Testis (tissue), 3 donors: ENCODE results near the gene C19orf33. TPM values are rescaled to one million over a fixed set of nuclear protein-coding genes. Genes with fewer than 3 reads are reported as not detected.

Experiments
- DNase-seq: peaks from one replicate; pipeline ENCODE4 v3.0.0-alpha.2; 2019
- H3K27ac ChIP-seq, 2 donors: fragments of 200-600 bp; sonication (generic); one replicate each; pipeline ENCODE4 v1.5.1; 2019
- H3K27me3 ChIP-seq: fragments of 200-600 bp; sonication (generic); one replicate; pipeline ENCODE4 v1.5.1; 2019
- H3K36me3 ChIP-seq: fragments of 200-600 bp; sonication (generic); one replicate; pipeline ENCODE4 v1.5.1; 2017; ENCODE audit warnings: low read depth; ENCODE audit errors: missing control alignments
- H3K4me1 ChIP-seq: fragments of 200-600 bp; sonication (generic); one replicate; pipeline ENCODE4 v1.5.1; 2019
- H3K4me3 ChIP-seq, 2 donors: fragments of 200-600 bp; sonication (generic); one replicate each; pipeline ENCODE4 v1.5.1; 2017 to 2019
- H3K9me3 ChIP-seq: fragments of 200-600 bp; sonication (generic); one replicate; pipeline ENCODE4 v1.5.1; 2017
- POLR2A ChIP-seq: fragments of 450-650 bp; IDR thresholded peaks from one replicate; pipeline ENCODE4 v1.6.1; 2017; ENCODE audit warnings: antibody characterized with exemption, mild to moderate bottlenecking, moderate library complexity
- WGBS, 2 donors: methylation state at CpG; one replicate each; pipeline ENCODE4 v1.1.5; 2018; 5-methylcytosine and 5-hydroxymethylcytosine counted together
- intact Hi-C: fragments of 100-400 bp; cut with DNase I; formaldehyde crosslinking; loops from one replicate; pipeline ENCODE4 v1.15.1; 2023; ENCODE audit warnings: low total_unique reads
- polyA plus RNA-seq: library from polyadenylated mRNA; stranded (reverse); fragments of 350-450 nt; fragmentation: Illumina TruSeq; extraction: RNeasy Lipid Tissue Mini Kit (QIAGEN cat#74804); gene quantifications from one replicate; pipeline ENCODE4 v1.2.3, GENCODE V29; 2014; ENCODE audit warnings: low read depth, low replicate concordance; ENCODE audit not compliant: insufficient read depth
- total RNA-seq, 2 donors: library from RNA; depleted of rRNA; stranded (reverse); fragments of >200 nt; gene quantifications; one replicate each; pipeline ENCODE4 v1.2.3, GENCODE V29; 2016
- TF ChIP-seq, protein P1 (sequence below), 3 experiments: fragments of 450-650 bp in 2 of 3; fragments of 200-600 bp in 1 of 3; sonication (generic) in 1 of 3; IDR thresholded peaks; one replicate each; pipeline ENCODE4 v1.5.1; 2016 to 2019; ENCODE audit warnings: antibody characterized with exemption in 3 of 3, mild to moderate bottlenecking in 2 of 3, moderate library complexity in 1 of 3

Gene C19orf33
- total and polyA plus RNA-seq, 3 donors from 2014 or later: 1.1 to 7.9 (median 1.7) TPM

DNA sequence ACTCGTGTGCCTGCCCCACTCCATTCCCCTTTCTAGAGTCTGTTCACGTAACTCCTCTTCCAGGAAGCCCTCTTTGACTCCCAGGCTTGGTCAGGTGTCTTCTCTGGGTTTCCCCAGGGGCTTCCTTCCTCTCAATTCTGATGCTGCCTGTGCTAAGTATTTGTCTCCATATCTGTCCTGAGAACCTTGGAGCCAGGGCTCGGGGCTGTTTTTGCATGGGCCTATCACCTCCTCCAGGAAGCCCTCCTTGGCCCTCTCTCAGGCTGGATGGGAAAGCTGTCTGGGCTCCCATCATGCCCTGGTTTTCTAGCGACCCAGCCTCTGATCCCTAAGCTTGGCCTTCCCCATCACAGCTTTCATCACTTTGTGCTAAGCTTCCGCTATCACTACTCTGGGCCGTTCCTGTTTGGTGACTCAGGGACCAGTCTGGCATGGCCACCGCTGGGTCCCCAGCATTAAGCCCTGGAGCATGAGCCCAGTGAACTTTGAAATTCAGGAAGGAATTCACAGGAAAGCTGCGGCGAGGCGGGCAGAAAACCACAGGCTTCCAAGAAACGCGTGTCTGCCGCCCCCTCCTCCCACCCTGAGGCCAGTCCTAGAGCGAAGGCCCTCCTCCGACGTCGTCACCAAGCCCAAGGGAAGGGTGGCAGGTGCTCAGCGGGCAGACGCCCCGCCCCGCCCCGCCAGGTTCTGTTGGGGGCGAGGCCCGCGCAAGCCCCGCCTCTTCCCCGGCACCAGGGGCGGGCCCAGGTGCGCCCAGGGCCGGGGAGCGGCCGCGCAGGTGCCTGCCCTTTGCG lies 40.2 kb upstream of the C19orf33 start:
- 9 to 11% methylated on average over 24 to 27 of the region's 34 CpGs for WGBS, 2 donors
- peak overlapping the region; percentile 61 to 72 for H3K4me3 ChIP-seq
- no peaks in the 10 kb centered on the region for H3K9me3 ChIP-seq
- peak; percentile 83 for DNase-seq
- no peak for TF ChIP-seq POLR2A
- TF ChIP-seq, protein P1, sequence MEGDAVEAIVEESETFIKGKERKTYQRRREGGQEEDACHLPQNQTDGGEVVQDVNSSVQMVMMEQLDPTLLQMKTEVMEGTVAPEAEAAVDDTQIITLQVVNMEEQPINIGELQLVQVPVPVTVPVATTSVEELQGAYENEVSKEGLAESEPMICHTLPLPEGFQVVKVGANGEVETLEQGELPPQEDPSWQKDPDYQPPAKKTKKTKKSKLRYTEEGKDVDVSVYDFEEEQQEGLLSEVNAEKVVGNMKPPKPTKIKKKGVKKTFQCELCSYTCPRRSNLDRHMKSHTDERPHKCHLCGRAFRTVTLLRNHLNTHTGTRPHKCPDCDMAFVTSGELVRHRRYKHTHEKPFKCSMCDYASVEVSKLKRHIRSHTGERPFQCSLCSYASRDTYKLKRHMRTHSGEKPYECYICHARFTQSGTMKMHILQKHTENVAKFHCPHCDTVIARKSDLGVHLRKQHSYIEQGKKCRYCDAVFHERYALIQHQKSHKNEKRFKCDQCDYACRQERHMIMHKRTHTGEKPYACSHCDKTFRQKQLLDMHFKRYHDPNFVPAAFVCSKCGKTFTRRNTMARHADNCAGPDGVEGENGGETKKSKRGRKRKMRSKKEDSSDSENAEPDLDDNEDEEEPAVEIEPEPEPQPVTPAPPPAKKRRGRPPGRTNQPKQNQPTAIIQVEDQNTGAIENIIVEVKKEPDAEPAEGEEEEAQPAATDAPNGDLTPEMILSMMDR (IDR thresholded peaks at IDR 0.05): no peak
- H3K36me3 ChIP-seq: no peaks in the 10 kb centered on the region
- no peaks in the 10 kb centered on the region for H3K27me3 ChIP-seq
- H3K4me1 ChIP-seq: peaks cover 21% of the 10 kb centered on the region
- intact Hi-C loops: loop anchor here (5.0 kb wide), 1 partner anchor 53 kb away; the partner anchor contains the start of genes KCNK6 and YIF1B
- H3K27ac ChIP-seq: peak overlapping the region; percentile 74 to 89

DNA sequence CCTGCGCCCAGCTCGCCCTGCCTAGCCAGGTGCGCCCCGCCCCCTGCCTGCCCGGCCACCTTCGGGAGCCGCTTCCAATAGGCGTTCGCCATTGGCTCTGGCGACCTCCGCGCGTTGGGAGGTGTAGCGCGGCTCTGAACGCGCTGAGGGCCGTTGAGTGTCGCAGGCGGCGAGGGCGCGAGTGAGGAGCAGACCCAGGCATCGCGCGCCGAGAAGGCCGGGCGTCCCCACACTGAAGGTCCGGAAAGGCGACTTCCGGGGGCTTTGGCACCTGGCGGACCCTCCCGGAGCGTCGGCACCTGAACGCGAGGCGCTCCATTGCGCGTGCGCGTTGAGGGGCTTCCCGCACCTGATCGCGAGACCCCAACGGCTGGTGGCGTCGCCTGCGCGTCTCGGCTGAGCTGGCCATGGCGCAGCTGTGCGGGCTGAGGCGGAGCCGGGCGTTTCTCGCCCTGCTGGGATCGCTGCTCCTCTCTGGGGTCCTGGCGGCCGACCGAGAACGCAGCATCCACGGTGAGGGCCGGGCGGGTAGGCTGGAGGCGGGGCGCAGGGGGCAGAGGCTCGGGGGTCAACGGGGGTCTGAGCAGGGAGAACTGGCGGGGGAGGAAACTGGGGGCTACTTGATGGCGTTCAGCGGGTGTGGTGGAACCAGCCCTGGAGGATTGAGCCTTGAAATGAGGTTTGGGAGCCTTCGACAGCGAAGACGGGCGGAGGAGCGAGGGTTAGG lies 39.4 kb upstream of the C19orf33 start, which contains the start of gene SPINT2:
Gene SPINT2 (plus strand): TSS at position 88 of the 727 bp plus-strand sequence. CDS start 320 bp downstream, at position 408.
- 18 to 19% methylated on average over 22 to 67 of the region's 78 CpGs for whole genome bisulfite sequencing, 2 donors
- intact Hi-C loops: loop anchor here (5.0 kb wide), 1 partner anchor 53 kb away; the partner anchor contains the start of genes KCNK6 and YIF1B
- TF ChIP-seq, protein P1 (IDR thresholded peaks at IDR 0.05): peak in 1 of 3 experiments; percentile 27
- TF ChIP-seq POLR2A: no peak
- Histone ChIP-seq H3K27me3 (no peaks in the 10 kb centered on the region), H3K36me3 (no peaks in the 10 kb centered on the region), H3K9me3 (no peaks in the 10 kb centered on the region), H3K27ac (peak within 1 kb of the TSS; percentile 74 to 89), H3K4me3 (peak within 1 kb of the TSS; percentile 61 to 72), H3K4me1 (peaks cover 21% of the 10 kb centered on the region)
- no peak for DNase-seq

DNA sequence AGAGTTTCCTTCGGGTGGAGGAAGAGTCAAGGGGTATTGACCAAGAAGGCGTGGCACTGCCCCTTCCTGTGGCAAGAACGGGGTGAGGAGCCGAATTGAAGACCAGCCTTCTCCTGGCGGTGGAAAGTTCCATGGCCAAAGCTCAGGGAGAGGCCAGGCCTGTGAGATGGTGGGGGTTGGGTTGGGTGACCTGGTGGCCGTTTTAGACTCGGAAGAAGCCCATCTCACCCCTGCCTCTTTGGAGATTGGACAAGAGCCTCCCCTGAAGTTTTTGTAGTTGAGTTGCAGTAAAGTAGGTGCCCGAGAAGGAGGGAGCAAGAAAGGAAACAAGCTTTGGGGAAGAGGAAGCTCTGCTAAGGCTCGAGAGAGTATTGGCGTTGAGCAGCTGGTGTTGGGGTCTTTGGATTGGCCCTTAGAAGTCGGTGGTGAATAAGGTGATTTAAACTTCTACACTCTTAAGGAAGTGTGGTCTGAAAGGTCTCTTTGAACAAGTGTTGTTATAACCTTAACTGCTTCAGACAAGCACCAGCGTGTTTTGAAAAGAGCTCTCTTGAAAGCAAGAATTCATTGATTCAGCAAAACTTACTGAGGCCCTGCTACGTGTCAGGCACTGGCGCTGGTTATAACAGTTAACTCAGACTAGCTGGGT lies 38.7 kb upstream of the C19orf33 start:
- TF ChIP-seq, protein P1 (IDR thresholded peaks at IDR 0.05): no peak
- no peak for TF ChIP-seq POLR2A
- 30 to 38% methylated on average over 14 of the region's 14 CpGs for WGBS, 2 donors
- peak; percentile 54 for DNase-seq
- Histone ChIP-seq H3K27me3 (no peaks in the 10 kb centered on the region), H3K9me3 (no peaks in the 10 kb centered on the region), H3K4me3 (peak overlapping the region; percentile 61 to 72), H3K4me1 (peaks cover 21% of the 10 kb centered on the region), H3K27ac (peak overlapping the region; percentile 74 to 89), H3K36me3 (no peaks in the 10 kb centered on the region)
- intact Hi-C loops: no loop called here

DNA sequence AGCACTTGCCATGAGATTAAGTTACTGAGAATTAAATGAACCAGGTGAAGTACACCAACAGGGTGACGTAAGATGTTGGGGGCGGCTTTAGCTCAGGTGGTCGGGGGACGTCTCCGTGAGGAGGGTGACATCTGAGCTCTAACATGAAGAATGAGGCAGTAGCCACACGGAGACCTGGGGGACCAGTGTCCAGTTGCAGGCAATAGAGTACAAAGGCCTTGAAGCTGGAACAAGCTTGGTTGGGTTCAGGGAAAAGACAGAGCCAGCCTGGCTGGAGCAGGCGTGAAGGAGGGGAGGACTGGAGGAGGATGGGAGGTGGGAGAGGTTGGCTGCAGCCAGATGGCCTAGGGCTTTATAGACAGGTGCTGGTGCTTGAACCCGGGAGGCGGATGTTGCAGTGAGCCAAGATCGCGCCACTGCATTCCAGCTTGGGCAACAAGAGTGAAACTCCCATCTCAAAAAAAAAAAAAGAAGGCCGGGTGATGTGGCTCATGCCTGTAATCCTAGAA lies 38.1 kb upstream of the C19orf33 start:
- Histone ChIP-seq H3K4me3 (no peak overlapping the region), H3K27me3 (no peaks in the 10 kb centered on the region), H3K9me3 (no peaks in the 10 kb centered on the region), H3K4me1 (peaks cover 21% of the 10 kb centered on the region), H3K36me3 (no peaks in the 10 kb centered on the region), H3K27ac (peak overlapping the region in 1 of 2 donors; percentile 89)
- 54 to 72% methylated on average over 12 of the region's 12 CpGs for WGBS, 2 donors
- TF ChIP-seq, protein P1 (IDR thresholded peaks at IDR 0.05): no peak
- TF ChIP-seq POLR2A: no peak
- intact Hi-C loops: no loop called here
- no peak for DNase-seq
